ENCODE results near the gene YPEL4. TPM values are rescaled to one million over a fixed set of nuclear protein-coding genes. Genes with fewer than 3 reads are reported as not detected.

YPEL4 gene
- total RNA-seq, 2 donors from 2014 or later = 0.44 to 0.98 TPM

GRCh38 chr11:57626895-57627294 is 22.8 kb downstream of the YPEL4 start:
- H3K27me3 ChIP-seq = no peaks in the 10 kb centered on the region
- H3K4me1 ChIP-seq = no peaks in the 10 kb centered on the region
- no peaks in the 10 kb centered on the region for H3K9me3 ChIP-seq
- no peak overlapping the region for H3K27ac ChIP-seq
- no peak for DNase-seq
- no peaks in the 10 kb centered on the region for H3K36me3 ChIP-seq
- intact Hi-C loops (cut with DNase I) = no loop called here
- TF ChIP-seq CTCF (IDR thresholded peaks at IDR 0.05) = no peak
- no peak overlapping the region for H3K9ac ChIP-seq (ENCODE audit: low read depth in 2 of 2, low read length in 2 of 2)
- H3K4me3 ChIP-seq = no peak overlapping the region

- H3K9ac ChIP-seq (ENCODE audit: low read depth in 2 of 2, low read length in 2 of 2) = no peak overlapping the region
- H3K27ac ChIP-seq = no peak overlapping the region
- no peak overlapping the region for H3K4me3 ChIP-seq
- DNase-seq = no peak
- intact Hi-C loops (cut with DNase I) = no loop called here
- TF ChIP-seq CTCF (IDR thresholded peaks at IDR 0.05) = no peak
- H3K9me3 ChIP-seq = no peaks in the 10 kb centered on the region
- H3K27me3 ChIP-seq = no peaks in the 10 kb centered on the region
- no peaks in the 10 kb centered on the region for H3K36me3 ChIP-seq
- no peaks in the 10 kb centered on the region for H3K4me1 ChIP-seq
Measured at GRCh38 chr11:57624864-57625263, 24.8 kb downstream of the YPEL4 start.

- no peaks in the 10 kb centered on the region for H3K4me1 ChIP-seq
- no peaks in the 10 kb centered on the region for H3K27me3 ChIP-seq
- no peak for DNase-seq
- no peak overlapping the region for H3K27ac ChIP-seq
- H3K36me3 ChIP-seq = no peaks in the 10 kb centered on the region
- intact Hi-C loops (cut with DNase I) = no loop called here
- no peak overlapping the region for H3K9ac ChIP-seq (ENCODE audit: low read depth in 2 of 2, low read length in 2 of 2)
- H3K4me3 ChIP-seq = no peak overlapping the region
- no peaks in the 10 kb centered on the region for H3K9me3 ChIP-seq
- no peak for TF ChIP-seq CTCF (IDR thresholded peaks at IDR 0.05)
Measured at GRCh38 chr11:57622263-57622662, 27.4 kb downstream of the YPEL4 start.

- Histone ChIP-seq H3K9me3 (no peaks in the 10 kb centered on the region), H3K9ac (ENCODE audit: low read depth in 2 of 2, low read length in 2 of 2) (no peak overlapping the region), H3K4me3 (no peak overlapping the region), H3K4me1 (no peaks in the 10 kb centered on the region), H3K27me3 (no peaks in the 10 kb centered on the region), H3K36me3 (no peaks in the 10 kb centered on the region), H3K27ac (no peak overlapping the region)
- no peak for TF ChIP-seq CTCF (IDR thresholded peaks at IDR 0.05)
- no peak for DNase-seq
- intact Hi-C loops (cut with DNase I) = no loop called here
Measured at GRCh38 chr11:57620467-57620866, 29.2 kb downstream of the YPEL4 start.

GRCh38 chr11:57619331-57619730 is 30.4 kb downstream of the YPEL4 start:
- Histone ChIP-seq H3K4me1 (no peaks in the 10 kb centered on the region), H3K36me3 (no peaks in the 10 kb centered on the region), H3K9ac (ENCODE audit: low read depth in 2 of 2, low read length in 2 of 2) (no peak overlapping the region), H3K27ac (no peak overlapping the region), H3K27me3 (no peaks in the 10 kb centered on the region), H3K9me3 (no peaks in the 10 kb centered on the region), H3K4me3 (no peak overlapping the region)
- DNase-seq = no peak
- TF ChIP-seq CTCF (IDR thresholded peaks at IDR 0.05) = no peak
- intact Hi-C loops (cut with DNase I) = no loop called here

- no peak for TF ChIP-seq CTCF (IDR thresholded peaks at IDR 0.05)
- H3K9ac ChIP-seq (ENCODE audit: low read depth in 2 of 2, low read length in 2 of 2) = no peak overlapping the region
- H3K27ac ChIP-seq = no peak overlapping the region
- no peaks in the 10 kb centered on the region for H3K9me3 ChIP-seq
- H3K4me1 ChIP-seq = no peaks in the 10 kb centered on the region
- intact Hi-C loops (cut with DNase I) = no loop called here
- DNase-seq = no peak
- H3K27me3 ChIP-seq = no peaks in the 10 kb centered on the region
- no peak overlapping the region for H3K4me3 ChIP-seq
- no peaks in the 10 kb centered on the region for H3K36me3 ChIP-seq
Measured at GRCh38 chr11:57618438-57618837, 31.3 kb downstream of the YPEL4 start.

Measured in colonic mucosa (tissue), 4 donors.